Testis (tissue), 5 donors: Measurements from ENCODE around the gene THSD1. TPM values are rescaled to one million over a fixed set of nuclear protein-coding genes. Genes with fewer than 3 reads are reported as not detected.

Experiments used
- DNase-seq: peaks from one replicate; pipeline ENCODE4 v3.0.0-alpha.2; 2019
- H3K27ac ChIP-seq, 2 donors: fragments of 200-600 bp; sonication (generic); one replicate each; pipeline ENCODE4 v1.5.1; 2019
- H3K27me3 ChIP-seq: fragments of 200-600 bp; sonication (generic); one replicate; pipeline ENCODE4 v1.5.1; 2019
- H3K36me3 ChIP-seq: fragments of 200-600 bp; sonication (generic); one replicate; pipeline ENCODE4 v1.5.1; 2017; ENCODE audit warnings: low read depth; ENCODE audit errors: missing control alignments
- H3K4me1 ChIP-seq: fragments of 200-600 bp; sonication (generic); one replicate; pipeline ENCODE4 v1.5.1; 2019
- H3K4me3 ChIP-seq, 2 donors: fragments of 200-600 bp; sonication (generic); one replicate each; pipeline ENCODE4 v1.5.1; 2017 to 2019
- H3K9me3 ChIP-seq: fragments of 200-600 bp; sonication (generic); one replicate; pipeline ENCODE4 v1.5.1; 2017
- CTCF ChIP-seq, 3 experiments: fragments of 450-650 bp in 2 of 3; fragments of 200-600 bp in 1 of 3; sonication (generic) in 1 of 3; IDR thresholded peaks; one replicate each; pipeline ENCODE4 v1.5.1; 2016 to 2019; ENCODE audit warnings: antibody characterized with exemption in 3 of 3, mild to moderate bottlenecking in 2 of 3, moderate library complexity in 1 of 3
- POLR2A ChIP-seq: fragments of 450-650 bp; IDR thresholded peaks from one replicate; pipeline ENCODE4 v1.6.1; 2017; ENCODE audit warnings: antibody characterized with exemption, mild to moderate bottlenecking, moderate library complexity
- WGBS, 2 donors: methylation state at CpG; one replicate each; pipeline ENCODE4 v1.1.5; 2018; 5-methylcytosine and 5-hydroxymethylcytosine counted together
- intact Hi-C: fragments of 100-400 bp; cut with DNase I; formaldehyde crosslinking; loops from one replicate; pipeline ENCODE4 v1.15.1; 2023; ENCODE audit warnings: low total_unique reads
- long read RNA-seq, 2 donors: transcript quantifications; one replicate each; lab custom pipeline, GENCODE V29; 2026
- polyA plus RNA-seq: library from polyadenylated mRNA; stranded (reverse); fragments of 350-450 nt; fragmentation: Illumina TruSeq; extraction: RNeasy Lipid Tissue Mini Kit (QIAGEN cat#74804); gene quantifications from one replicate; pipeline ENCODE4 v1.2.3, GENCODE V29; 2014; ENCODE audit warnings: low read depth, low replicate concordance; ENCODE audit not compliant: insufficient read depth
- total RNA-seq, 2 donors: library from RNA; depleted of rRNA; stranded (reverse); fragments of >200 nt; gene quantifications; one replicate each; pipeline ENCODE4 v1.2.3, GENCODE V29; 2016

Gene THSD1, protein sequence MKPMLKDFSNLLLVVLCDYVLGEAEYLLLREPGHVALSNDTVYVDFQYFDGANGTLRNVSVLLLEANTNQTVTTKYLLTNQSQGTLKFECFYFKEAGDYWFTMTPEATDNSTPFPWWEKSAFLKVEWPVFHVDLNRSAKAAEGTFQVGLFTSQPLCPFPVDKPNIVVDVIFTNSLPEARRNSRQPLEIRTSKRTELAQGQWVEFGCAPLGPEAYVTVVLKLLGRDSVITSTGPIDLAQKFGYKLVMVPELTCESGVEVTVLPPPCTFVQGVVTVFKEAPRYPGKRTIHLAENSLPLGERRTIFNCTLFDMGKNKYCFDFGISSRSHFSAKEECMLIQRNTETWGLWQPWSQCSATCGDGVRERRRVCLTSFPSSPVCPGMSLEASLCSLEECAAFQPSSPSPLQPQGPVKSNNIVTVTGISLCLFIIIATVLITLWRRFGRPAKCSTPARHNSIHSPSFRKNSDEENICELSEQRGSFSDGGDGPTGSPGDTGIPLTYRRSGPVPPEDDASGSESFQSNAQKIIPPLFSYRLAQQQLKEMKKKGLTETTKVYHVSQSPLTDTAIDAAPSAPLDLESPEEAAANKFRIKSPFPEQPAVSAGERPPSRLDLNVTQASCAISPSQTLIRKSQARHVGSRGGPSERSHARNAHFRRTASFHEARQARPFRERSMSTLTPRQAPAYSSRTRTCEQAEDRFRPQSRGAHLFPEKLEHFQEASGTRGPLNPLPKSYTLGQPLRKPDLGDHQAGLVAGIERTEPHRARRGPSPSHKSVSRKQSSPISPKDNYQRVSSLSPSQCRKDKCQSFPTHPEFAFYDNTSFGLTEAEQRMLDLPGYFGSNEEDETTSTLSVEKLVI
- total RNA-seq (1 to 10 TPM; 4.4 to 4.7 TPM), polyA plus RNA-seq (4.9 TPM)
- long read RNA-seq, donor 1, partial matches to known transcripts = 0 of 3 reads
- long read RNA-seq, donor 1, other reads (novel, unspliced or antisense) = 0 of 3 reads
- long read RNA-seq, donor 2 = 0 reads

- intact Hi-C loops = no loop called here
- no peaks in the 10 kb centered on the region for H3K4me1 ChIP-seq
- no peaks in the 10 kb centered on the region for H3K36me3 ChIP-seq
- H3K4me3 ChIP-seq = peak within 1 kb of the TSS; percentile 46 to 55
- H3K9me3 ChIP-seq = no peaks in the 10 kb centered on the region
- no peak within 1 kb of the TSS for H3K27ac ChIP-seq
- WGBS, 2 donors = 0 to 1% methylated on average over 8 to 45 of the region's 68 CpGs
- H3K27me3 ChIP-seq = no peaks in the 10 kb centered on the region
- no peak for DNase-seq
- TF ChIP-seq CTCF (IDR thresholded peaks at IDR 0.05) (no peak), POLR2A (no peak)
Observed at GRCh38 chr13:52405767-52406494, at the start of gene THSD1. Gene THSD1 (minus strand): TSS chr13:52406172. CDS start chr13:52402600, 3,572 bp downstream.

GRCh38 chr13:52455677-52456041 is 49.7 kb upstream of the THSD1 start:
- no peak for TF ChIP-seq POLR2A
- TF ChIP-seq CTCF (IDR thresholded peaks at IDR 0.05) = no peak
- intact Hi-C loops = loop anchor here (10.0 kb wide), 1 partner anchor 111 kb away; no protein-coding TSS in a partner anchor
- WGBS, 2 donors = 0 to 1% methylated on average over 16 of the region's 37 CpGs
- peak overlapping the region; percentile 68 to 76 for H3K4me3 ChIP-seq
- peak overlapping the region; percentile 68 to 93 for H3K27ac ChIP-seq
- H3K27me3 ChIP-seq = no peaks in the 10 kb centered on the region
- H3K4me1 ChIP-seq = no peaks in the 10 kb centered on the region
- no peaks in the 10 kb centered on the region for H3K36me3 ChIP-seq
- H3K9me3 ChIP-seq = no peaks in the 10 kb centered on the region
- peak; percentile 91 for DNase-seq

DNA sequence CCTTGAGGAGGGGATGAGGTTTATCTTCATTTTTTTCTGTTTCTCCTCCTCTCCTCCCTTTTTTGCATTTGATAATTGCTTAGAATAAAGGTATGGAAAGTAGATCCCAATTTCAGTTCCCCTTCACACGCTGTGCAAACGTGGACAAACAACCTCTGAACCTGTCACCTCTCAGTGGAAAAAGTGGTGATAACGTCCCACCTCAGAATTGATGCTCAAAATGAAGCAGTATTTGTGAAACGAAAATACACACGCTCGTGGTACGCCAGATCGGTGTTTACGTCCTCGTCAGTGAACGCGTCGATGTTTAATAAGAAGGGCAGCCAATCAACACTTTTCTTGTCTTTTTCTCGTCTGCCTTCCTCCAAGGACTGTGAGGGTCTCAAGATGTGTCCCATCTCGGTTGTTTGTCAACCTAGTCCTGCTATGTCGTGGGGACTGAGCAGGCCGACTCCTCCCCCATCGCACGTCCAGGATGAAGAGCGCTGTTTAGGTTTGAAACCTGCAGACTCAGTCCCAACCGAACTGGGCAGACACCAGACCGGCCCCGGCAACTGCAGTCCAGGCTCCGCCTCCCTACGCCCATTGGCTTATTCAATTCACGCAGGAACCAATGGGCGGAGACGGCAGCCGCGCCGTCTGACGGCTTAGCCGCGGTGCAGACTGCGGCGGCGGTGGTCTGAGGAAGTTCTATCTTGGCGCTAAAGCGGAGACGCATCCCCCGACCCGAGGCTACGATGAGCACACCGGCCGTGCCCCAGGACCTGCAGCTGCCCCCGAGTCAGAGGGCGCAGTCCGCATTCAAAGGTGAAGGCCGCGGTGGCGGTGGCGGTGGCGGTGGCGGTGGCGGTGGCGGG is 49.1 kb upstream of the THSD1 start, which contains the start of gene CKAP2:
TSS of gene CKAP2 (plus strand) at position 659 of the 857 bp plus-strand sequence. CDS start at position 738, 79 bp downstream.
- intact Hi-C loops = loop anchor here (10.0 kb wide), 1 partner anchor 110 kb away; no protein-coding TSS in a partner anchor
- no peaks in the 10 kb centered on the region for H3K36me3 ChIP-seq
- DNase-seq = peak; percentile 98
- H3K4me3 ChIP-seq = peak within 1 kb of the TSS; percentile 68 to 76
- H3K27me3 ChIP-seq = no peaks in the 10 kb centered on the region
- WGBS, 2 donors = 0 to 1% methylated on average over 25 to 46 of the region's 56 CpGs
- no peaks in the 10 kb centered on the region for H3K4me1 ChIP-seq
- no peaks in the 10 kb centered on the region for H3K9me3 ChIP-seq
- TF ChIP-seq POLR2A = peak; percentile 38
- no peak for TF ChIP-seq CTCF (IDR thresholded peaks at IDR 0.05)
- peak within 1 kb of the TSS; percentile 68 to 93 for H3K27ac ChIP-seq

GRCh38 chr13:52454459-52454819 is 48.5 kb upstream of the THSD1 start:
- peak overlapping the region; percentile 68 to 93 for H3K27ac ChIP-seq
- H3K9me3 ChIP-seq = no peaks in the 10 kb centered on the region
- intact Hi-C loops = loop anchor here (10.0 kb wide), 1 partner anchor 110 kb away; no protein-coding TSS in a partner anchor
- WGBS, 2 donors = 2 to 3% methylated on average over 6 to 8 of the region's 8 CpGs
- peak overlapping the region; percentile 68 to 76 for H3K4me3 ChIP-seq
- TF ChIP-seq POLR2A = no peak
- TF ChIP-seq CTCF (IDR thresholded peaks at IDR 0.05) = no peak
- no peaks in the 10 kb centered on the region for H3K36me3 ChIP-seq
- no peaks in the 10 kb centered on the region for H3K27me3 ChIP-seq
- H3K4me1 ChIP-seq = no peaks in the 10 kb centered on the region
- no peak for DNase-seq
